Ishikawa (cell line): Measurements from ENCODE around the gene MLLT6.

Experiments used
- CEBPB ChIP-seq: IDR thresholded peaks from 2 replicates; pipeline ENCODE4 v1.6.1; 2012
- CREB1 ChIP-seq: IDR thresholded peaks from 2 replicates; pipeline ENCODE4 v1.6.1; 2012; ENCODE audit warnings: low read depth
- EGR1 ChIP-seq: IDR thresholded peaks from 2 replicates; pipeline ENCODE4 v1.6.1; 2012
- EP300 ChIP-seq: IDR thresholded peaks from 2 replicates; pipeline ENCODE4 v1.6.1; 2012; ENCODE audit warnings: borderline replicate concordance
- FOXM1 ChIP-seq: IDR thresholded peaks from 2 replicates; pipeline ENCODE4 v1.6.1; 2012; ENCODE audit warnings: low read depth, borderline replicate concordance
- NFIC ChIP-seq: IDR thresholded peaks from 2 replicates; pipeline ENCODE4 v1.6.1; 2012
- RAD21 ChIP-seq: IDR thresholded peaks from 2 replicates; pipeline ENCODE4 v1.6.1; 2012; ENCODE audit warnings: low read depth
- TAF1 ChIP-seq: IDR thresholded peaks from 2 replicates; pipeline ENCODE4 v1.6.1; 2012; ENCODE audit warnings: low read depth, mild to moderate bottlenecking
- TEAD4 ChIP-seq: IDR thresholded peaks from 2 replicates; pipeline ENCODE4 v1.6.1; 2012
- USF1 ChIP-seq: IDR thresholded peaks from 2 replicates; pipeline ENCODE4 v1.6.1; 2012
- YY1 ChIP-seq: IDR thresholded peaks from 2 replicates; pipeline ENCODE4 v1.6.1; 2012; ENCODE audit warnings: low read depth
- ZBTB7A ChIP-seq: IDR thresholded peaks from 2 replicates; pipeline ENCODE4 v1.6.1; 2012; ENCODE audit warnings: low read depth
- TF ChIP-seq, protein P1 (sequence below): IDR thresholded peaks from 2 replicates; pipeline ENCODE4 v1.6.1; 2012; ENCODE audit warnings: low read depth, mild to moderate bottlenecking
- TF ChIP-seq, protein P2 (sequence below): IDR thresholded peaks from 2 replicates; pipeline ENCODE4 v1.6.1; 2012

DNA sequence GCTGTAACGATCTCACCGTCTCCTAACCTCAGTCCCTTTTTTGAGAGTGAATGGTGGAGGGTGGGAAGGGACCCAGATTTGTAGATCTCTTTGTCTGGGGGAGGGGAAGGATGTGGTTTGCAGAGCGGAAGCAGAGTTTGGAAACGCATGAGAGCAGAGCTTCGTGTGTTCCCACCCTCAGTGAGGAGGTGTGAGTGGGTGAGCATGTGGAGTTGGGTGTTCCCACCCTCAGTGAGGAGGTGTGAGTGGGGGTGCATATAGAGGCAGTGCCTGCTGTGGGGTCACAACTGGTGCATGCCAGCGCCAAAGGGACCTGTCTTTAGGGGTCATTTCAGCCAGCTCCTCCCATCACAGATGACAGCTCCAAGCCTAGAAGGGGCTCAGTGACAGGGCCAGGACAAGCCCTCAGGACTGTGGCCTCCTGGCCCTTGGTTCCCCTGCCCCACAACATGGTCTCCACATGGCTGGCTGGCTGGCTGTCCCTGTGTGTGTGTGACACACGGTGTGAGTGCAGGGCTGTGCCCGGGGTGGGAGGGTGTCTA lies 23.3 kb downstream of the MLLT6 start:
- TF ChIP-seq YY1 (no peak), EGR1 (no peak), NFIC (no peak), RAD21 (no peak), EP300 (no peak), FOXM1 (no peak), TEAD4 (no peak), ZBTB7A (no peak), USF1 (no peak), TAF1 (no peak), CEBPB (no peak), CREB1 (no peak)
- TF ChIP-seq, protein P1, sequence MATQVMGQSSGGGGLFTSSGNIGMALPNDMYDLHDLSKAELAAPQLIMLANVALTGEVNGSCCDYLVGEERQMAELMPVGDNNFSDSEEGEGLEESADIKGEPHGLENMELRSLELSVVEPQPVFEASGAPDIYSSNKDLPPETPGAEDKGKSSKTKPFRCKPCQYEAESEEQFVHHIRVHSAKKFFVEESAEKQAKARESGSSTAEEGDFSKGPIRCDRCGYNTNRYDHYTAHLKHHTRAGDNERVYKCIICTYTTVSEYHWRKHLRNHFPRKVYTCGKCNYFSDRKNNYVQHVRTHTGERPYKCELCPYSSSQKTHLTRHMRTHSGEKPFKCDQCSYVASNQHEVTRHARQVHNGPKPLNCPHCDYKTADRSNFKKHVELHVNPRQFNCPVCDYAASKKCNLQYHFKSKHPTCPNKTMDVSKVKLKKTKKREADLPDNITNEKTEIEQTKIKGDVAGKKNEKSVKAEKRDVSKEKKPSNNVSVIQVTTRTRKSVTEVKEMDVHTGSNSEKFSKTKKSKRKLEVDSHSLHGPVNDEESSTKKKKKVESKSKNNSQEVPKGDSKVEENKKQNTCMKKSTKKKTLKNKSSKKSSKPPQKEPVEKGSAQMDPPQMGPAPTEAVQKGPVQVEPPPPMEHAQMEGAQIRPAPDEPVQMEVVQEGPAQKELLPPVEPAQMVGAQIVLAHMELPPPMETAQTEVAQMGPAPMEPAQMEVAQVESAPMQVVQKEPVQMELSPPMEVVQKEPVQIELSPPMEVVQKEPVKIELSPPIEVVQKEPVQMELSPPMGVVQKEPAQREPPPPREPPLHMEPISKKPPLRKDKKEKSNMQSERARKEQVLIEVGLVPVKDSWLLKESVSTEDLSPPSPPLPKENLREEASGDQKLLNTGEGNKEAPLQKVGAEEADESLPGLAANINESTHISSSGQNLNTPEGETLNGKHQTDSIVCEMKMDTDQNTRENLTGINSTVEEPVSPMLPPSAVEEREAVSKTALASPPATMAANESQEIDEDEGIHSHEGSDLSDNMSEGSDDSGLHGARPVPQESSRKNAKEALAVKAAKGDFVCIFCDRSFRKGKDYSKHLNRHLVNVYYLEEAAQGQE: no peak
- TF ChIP-seq, protein P2, sequence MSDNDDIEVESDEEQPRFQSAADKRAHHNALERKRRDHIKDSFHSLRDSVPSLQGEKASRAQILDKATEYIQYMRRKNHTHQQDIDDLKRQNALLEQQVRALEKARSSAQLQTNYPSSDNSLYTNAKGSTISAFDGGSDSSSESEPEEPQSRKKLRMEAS: no peak
